Endothelial cell of umbilical vein (primary cell): Measurements from ENCODE around the gene FGFR4.

Source experiments
- EZH2 ChIP-seq: IDR thresholded peaks from 2 replicates; pipeline ENCODE4 v1.6.1; 2012; ENCODE audit warnings: borderline replicate concordance, low read depth, mild to moderate bottlenecking, moderate library complexity, low read length, inconsistent platforms; ENCODE audit not compliant: severe bottlenecking
- FOS ChIP-seq: IDR thresholded peaks from 2 replicates; pipeline ENCODE4 v1.6.1; 2011; ENCODE audit warnings: mild to moderate bottlenecking, low read length, moderate library complexity, borderline replicate concordance; ENCODE audit not compliant: insufficient read depth

GRCh38 chr5:177133096-177133852 is 46.6 kb downstream of the FGFR4 start, which contains the start of gene NSD1:
- TF ChIP-seq EZH2 (no peak), FOS (no peak)
